ENCODE measurements around the gene PRUNE2. TPM values are rescaled to one million over a fixed set of nuclear protein-coding genes. Genes with fewer than 3 reads are reported as not detected.

PRUNE2 gene
- total and polyA plus RNA-seq, 2 of the 8 experiments (the other 6 are each of a cell fraction or from before 2014, with no cell fraction given): 5.5 to 13.3 TPM

GRCh38 chr9:76684213-76684612 lies 221.7 kb downstream of the PRUNE2 start (continued):
- TF ChIP-seq ZNF274 (IDR thresholded peaks at IDR 0.05; ENCODE audit: borderline replicate concordance, extremely low read depth, low read length) (no peak), SP4 (IDR thresholded peaks at IDR 0.05; ENCODE audit: low read length) (no peak), MAX (IDR thresholded peaks at IDR 0.05) (no peak), SAP30 (IDR thresholded peaks at IDR 0.05; ENCODE audit: insufficient read depth, insufficient replicate concordance, low read length) (no peak), RNF2 (IDR thresholded peaks at IDR 0.05; ENCODE audit: borderline replicate concordance, low read depth, low read length, missing control alignments, poor library complexity, severe bottlenecking) (no peak)

Data from H1 (cell line).